HG02938 (cell line): Measurements from ENCODE around the gene CNOT3.
A peak's percentile ranks its signal among the peaks of the same experiment; 100 is the strongest.
"Not testable (repeated sequence)": the region's sequence is repeated elsewhere in the genome, so short reads cannot be mapped to it uniquely, and the experiment has no call there.

Experiments used
- ATAC-seq: cut with Tn5 transposase; IDR thresholded peaks from one replicate; pipeline ENCODE4 v1.9.1; 2021; ENCODE audit warnings: mild to moderate bottlenecking, moderate library complexity; ENCODE audit not compliant: unreplicated experiment

CNOT3 gene

GRCh38 chr19:54137699-54138488 lies at the start of gene CNOT3:
TSS of gene CNOT3 (plus strand) at chr19:54137762. CDS start at chr19:54142979, 5,217 bp downstream.
- no peak for ATAC-seq

GRCh38 chr19:54094426-54095000 lies 43.0 kb upstream of the CNOT3 start:
- ATAC-seq: no peak

GRCh38 chr19:54095136-54095858 lies 42.3 kb upstream of the CNOT3 start:
- ATAC-seq: no peak

GRCh38 chr19:54095859-54096616 lies 41.5 kb upstream of the CNOT3 start:
- ATAC-seq: not testable (repeated sequence)

- no peak for ATAC-seq
Measured at GRCh38 chr19:54096617-54097106, 40.9 kb upstream of the CNOT3 start.

- ATAC-seq: no peak
Measured at GRCh38 chr19:54099190-54099902, 38.2 kb upstream of the CNOT3 start.

- ATAC-seq: not testable (repeated sequence)
Measured at GRCh38 chr19:54099903-54100255, 37.7 kb upstream of the CNOT3 start.

- ATAC-seq: no peak
Measured at GRCh38 chr19:54100561-54100960, 37.0 kb upstream of the CNOT3 start, which contains the start of gene OSCAR. TSS of gene OSCAR (minus strand) at chr19:54100803. CDS start at chr19:54100792, 11 bp downstream.

GRCh38 chr19:54102421-54103169 lies 35.0 kb upstream of the CNOT3 start, which contains the start of gene NDUFA3:
TSS of gene NDUFA3 (plus strand) at chr19:54102855. CDS start at chr19:54102879, 24 bp downstream.
- peak; percentile 85 for ATAC-seq

GRCh38 chr19:54104998-54105715 lies 32.4 kb upstream of the CNOT3 start:
- ATAC-seq: no peak

GRCh38 chr19:54105796-54106195 lies 31.8 kb upstream of the CNOT3 start:
- no peak for ATAC-seq

- no peak for ATAC-seq
Measured at GRCh38 chr19:54106716-54107115, 30.8 kb upstream of the CNOT3 start.

- ATAC-seq: no peak
Measured at GRCh38 chr19:54107876-54108490, 29.6 kb upstream of the CNOT3 start.

GRCh38 chr19:54108496-54108895 lies 29.1 kb upstream of the CNOT3 start:
- ATAC-seq: no peak

- no peak for ATAC-seq
Measured at GRCh38 chr19:54109651-54110050, 27.9 kb upstream of the CNOT3 start.

- ATAC-seq: no peak
Measured at GRCh38 chr19:54114340-54115108, 23.0 kb upstream of the CNOT3 start.
